Hepatocyte (in vitro differentiated cells): ENCODE data around the gene ZFTA.

Experiments
- EZH2phosphoT487 ChIP-seq: fragments of 200-600 bp; sonication (generic); IDR thresholded peaks from one replicate; pipeline ENCODE4 v1.6.1; 2018; ENCODE audit warnings: antibody characterized with exemption, mild to moderate bottlenecking, low read depth, moderate library complexity; ENCODE audit not compliant: unreplicated experiment, severe bottlenecking
- TF ChIP-seq, protein P1 (sequence below): fragments of 200-600 bp; sonication (generic); IDR thresholded peaks from 2 replicates; pipeline ENCODE4 v1.5.1; 2016; ENCODE audit warnings: antibody characterized with exemption, mild to moderate bottlenecking; ENCODE audit not compliant: poor library complexity

DNA sequence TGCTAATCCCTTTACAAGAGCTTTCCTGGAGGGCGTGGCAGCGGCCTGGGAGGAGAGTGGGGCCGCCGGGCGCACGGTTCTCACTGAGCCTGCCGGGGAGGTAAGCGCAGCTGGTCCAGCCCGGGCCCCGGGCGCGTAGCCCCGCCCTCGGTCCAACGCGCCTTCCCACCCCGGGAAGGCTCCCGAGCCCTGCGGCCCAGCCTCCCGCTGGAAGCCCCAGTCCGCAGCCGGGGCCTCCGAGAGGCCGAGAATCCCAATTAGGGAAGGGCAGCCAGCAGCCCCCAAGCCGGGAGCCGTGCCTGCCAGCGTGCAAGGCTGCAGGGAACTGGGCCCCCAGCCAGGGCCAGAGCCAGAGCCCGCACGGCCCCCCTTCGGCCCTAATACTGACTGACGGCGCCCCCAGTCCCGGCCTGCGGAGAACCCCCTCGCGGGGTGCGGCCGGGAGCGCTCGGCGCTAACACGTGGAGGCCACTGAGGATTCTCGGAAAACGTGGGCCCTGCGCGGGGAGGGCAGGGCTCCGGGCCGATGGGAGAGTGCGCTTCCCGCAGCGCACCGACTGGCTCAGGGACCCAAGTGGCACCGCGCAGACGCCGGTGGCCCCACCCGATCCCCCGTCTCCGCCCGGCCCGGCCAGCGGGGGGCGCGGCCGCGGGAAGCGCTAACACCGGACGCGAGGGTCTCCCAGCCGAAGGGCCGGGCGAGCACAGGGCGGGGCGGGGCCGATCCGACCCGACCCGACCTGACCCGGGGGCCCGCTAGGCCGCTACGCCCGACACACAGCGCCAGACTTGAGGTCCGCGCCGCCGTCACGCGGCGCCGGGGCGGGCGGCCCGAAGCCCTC lies 5.7 kb downstream of the ZFTA start:
- no peak for TF ChIP-seq EZH2phosphoT487
- TF ChIP-seq, protein P1, sequence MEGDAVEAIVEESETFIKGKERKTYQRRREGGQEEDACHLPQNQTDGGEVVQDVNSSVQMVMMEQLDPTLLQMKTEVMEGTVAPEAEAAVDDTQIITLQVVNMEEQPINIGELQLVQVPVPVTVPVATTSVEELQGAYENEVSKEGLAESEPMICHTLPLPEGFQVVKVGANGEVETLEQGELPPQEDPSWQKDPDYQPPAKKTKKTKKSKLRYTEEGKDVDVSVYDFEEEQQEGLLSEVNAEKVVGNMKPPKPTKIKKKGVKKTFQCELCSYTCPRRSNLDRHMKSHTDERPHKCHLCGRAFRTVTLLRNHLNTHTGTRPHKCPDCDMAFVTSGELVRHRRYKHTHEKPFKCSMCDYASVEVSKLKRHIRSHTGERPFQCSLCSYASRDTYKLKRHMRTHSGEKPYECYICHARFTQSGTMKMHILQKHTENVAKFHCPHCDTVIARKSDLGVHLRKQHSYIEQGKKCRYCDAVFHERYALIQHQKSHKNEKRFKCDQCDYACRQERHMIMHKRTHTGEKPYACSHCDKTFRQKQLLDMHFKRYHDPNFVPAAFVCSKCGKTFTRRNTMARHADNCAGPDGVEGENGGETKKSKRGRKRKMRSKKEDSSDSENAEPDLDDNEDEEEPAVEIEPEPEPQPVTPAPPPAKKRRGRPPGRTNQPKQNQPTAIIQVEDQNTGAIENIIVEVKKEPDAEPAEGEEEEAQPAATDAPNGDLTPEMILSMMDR: no peak
